ENCODE data around the gene GNAZ.

GRCh38 chr22:23153994-23154393, 83.7 kb downstream of the GNAZ start:
- TF ChIP-seq CTCF (IDR thresholded peaks at IDR 0.05): no peak
- TF ChIP-seq EZH2 (IDR thresholded peaks at IDR 0.05; ENCODE audit: borderline replicate concordance, insufficient read depth, low read depth, low read length, poor library complexity, severe bottlenecking): no peak

Measured in B cell (primary cell).